B cell (primary cell): ENCODE data around the gene DCT. TPM values are rescaled to one million over a fixed set of nuclear protein-coding genes. Genes with fewer than 3 reads are reported as not detected.

Experiments used
- ATAC-seq: fragments of 200-7000 bp; cut with Tn5 transposase; one replicate; pipeline ENCODE4 v1.10.0; 2021; ENCODE audit warnings: low read depth, mild to moderate bottlenecking, moderate number of reproducible peaks, moderate library complexity
- CTCF ChIA-PET: fragments of 350-600 bp; sonication (Branson Sonifier 250); formaldehyde crosslinking; loops from one replicate; lab custom pipeline; 2021; ENCODE audit warnings: antibody characterized with exemption, inconsistent platforms; lab: Charles Lee
- POLR2A ChIA-PET: fragments of 350-600 bp; sonication (Branson Sonifier 250); formaldehyde crosslinking; loops from one replicate; lab custom pipeline; 2021; ENCODE audit warnings: antibody characterized with exemption; lab: Charles Lee
- DNase-seq: peaks from one replicate; pipeline ENCODE4 v3.0.0; 2013
- H2AFZ ChIP-seq: 2 replicates; pipeline ENCODE4 v1.6.1; 2012; ENCODE audit warnings: mild to moderate bottlenecking, low read depth, low read length; ENCODE audit not compliant: insufficient read depth, poor library complexity, severe bottlenecking
- H3K27ac ChIP-seq, 2 donors: 1 replicate in 1 of 2; 2 replicates in 1 of 2; pipeline ENCODE4 v1.5.1; 2012 to 2013; ENCODE audit warnings: low read length in 2 of 2, mild to moderate bottlenecking in 2 of 2, moderate library complexity in 1 of 2
- H3K27me3 ChIP-seq, 4 experiments: fragments of 200-600 bp in 1 of 4; sonication (generic) in 1 of 4; replicated peaks in 1 of 4; 1 replicate in 2 of 4; 2 replicates in 2 of 4; pipeline versions ENCODE4 v1.6.1 to v1.7.0; 2013 to 2016; ENCODE audit warnings: low read length in 3 of 4, mild to moderate bottlenecking in 2 of 4, mixed read lengths in 1 of 4, moderate library complexity in 1 of 4; ENCODE audit not compliant: insufficient read depth in 4 of 4, control insufficient read depth in 3 of 4; ENCODE audit errors: control extremely low read depth in 1 of 4
- H3K36me3 ChIP-seq, 2 experiments: replicated peaks in 1 of 2; 1 replicate in 1 of 2; 2 replicates in 1 of 2; pipeline versions ENCODE4 v1.6.1 to v1.7.1; 2013; ENCODE audit warnings: low read length in 1 of 2; ENCODE audit not compliant: insufficient read depth in 2 of 2, control insufficient read depth in 1 of 2; ENCODE audit errors: control extremely low read depth in 1 of 2, extremely low read depth in 1 of 2
- H3K4me1 ChIP-seq, 2 donors: fragments of 200-600 bp in 1 of 2; sonication (generic) in 1 of 2; 1 replicate in 1 of 2; 2 replicates in 1 of 2; pipeline versions ENCODE4 v1.5.1 to v1.6.1; 2013 to 2017; ENCODE audit warnings: low read length in 2 of 2; ENCODE audit not compliant: control insufficient read depth in 2 of 2, insufficient read depth in 2 of 2
- H3K4me2 ChIP-seq: replicated peaks from 2 replicates; pipeline ENCODE3; 2012; ENCODE audit warnings: mild to moderate bottlenecking, low read depth, low read length; ENCODE audit not compliant: poor library complexity, severe bottlenecking
- H3K4me3 ChIP-seq, 5 experiments: fragments of 200-600 bp in 1 of 5; sonication (generic) in 1 of 5; 1 replicate in 3 of 5; 2 replicates in 2 of 5; pipeline versions ENCODE4 v1.5.1 to v1.7.0; 2011 to 2016; ENCODE audit warnings: low read length in 4 of 5, mild to moderate bottlenecking in 4 of 5, low read depth in 2 of 5, control low read depth in 1 of 5, moderate library complexity in 1 of 5; ENCODE audit not compliant: insufficient read depth in 1 of 5; ENCODE audit errors: control extremely low read depth in 1 of 5, extremely low read depth in 1 of 5
- H3K79me2 ChIP-seq: fragments of 200-600 bp; sonication (generic); one replicate; pipeline ENCODE4 v1.6.0; 2016; ENCODE audit warnings: low read length; ENCODE audit not compliant: control insufficient read depth, insufficient read depth
- H3K9ac ChIP-seq: fragments of 200-600 bp; sonication (generic); 2 replicates; pipeline ENCODE4 v1.6.1; 2017; ENCODE audit warnings: mild to moderate bottlenecking, low read length, moderate library complexity
- H3K9me3 ChIP-seq, 3 donors: one replicate each; pipeline versions ENCODE4 v1.6.1 to v1.7.1; 2013; ENCODE audit warnings: low read length in 2 of 3; ENCODE audit not compliant: control insufficient read depth in 2 of 3, insufficient read depth in 1 of 3; ENCODE audit errors: control extremely low read depth in 1 of 3
- H4K20me1 ChIP-seq: 2 replicates; pipeline ENCODE4 v1.6.0; 2012; ENCODE audit warnings: mild to moderate bottlenecking, low read length; ENCODE audit not compliant: insufficient read depth, control insufficient read depth, poor library complexity, severe bottlenecking
- H3K27ac Mint-ChIP-seq: one replicate; pipeline ENCODE4 v1.8.0; 2021; ENCODE audit warnings: mixed read lengths
- H3K27me3 Mint-ChIP-seq: one replicate; pipeline ENCODE4 v1.8.0; 2021; ENCODE audit warnings: mixed read lengths
- H3K4me1 Mint-ChIP-seq: one replicate; pipeline ENCODE4 v1.8.0; 2021; ENCODE audit warnings: mixed read lengths
- H3K4me3 Mint-ChIP-seq: one replicate; pipeline ENCODE4 v1.8.0; 2021; ENCODE audit warnings: mixed read lengths
- H3K9me3 Mint-ChIP-seq: one replicate; pipeline ENCODE4 v1.8.0; 2022; ENCODE audit warnings: mixed read lengths; ENCODE audit not compliant: insufficient read depth
- EZH2 ChIP-seq: IDR thresholded peaks from 2 replicates; pipeline ENCODE4 v1.6.1; 2012; ENCODE audit warnings: borderline replicate concordance, low read depth, mild to moderate bottlenecking, moderate library complexity, low read length; ENCODE audit not compliant: insufficient read depth, poor library complexity, severe bottlenecking
- WGBS: methylation state at CpG from one replicate; pipeline ENCODE4 v1.1.5; 2013; ENCODE audit warnings: missing lambda C conversion rate; ENCODE audit not compliant: insufficient coverage; 5-methylcytosine and 5-hydroxymethylcytosine counted together
- intact Hi-C: fragments of 100-400 bp; cut with micrococcal nuclease; formaldehyde crosslinking; loops from one replicate; pipeline ENCODE4 v1.10.0; 2022
- polyA plus RNA-seq: library from polyadenylated mRNA; depleted of rRNA; stranded (reverse); fragments of >200 nt; gene quantifications from 2 replicates; pipeline ENCODE4 v1.2.3, GENCODE V29; 2012
- total RNA-seq, 2 donors: library from RNA; stranded (reverse); fragments of 120-200 nt in 1 of 2; gene quantifications; 1 replicate in 1 of 2; 2 replicates in 1 of 2; pipeline versions ENCODE4 v1.2.3 to v1.2.4, GENCODE V29; 2013 to 2022
- TF ChIP-seq, protein P1 (sequence below): fragments of 200-600 bp; IDR thresholded peaks from one replicate; pipeline ENCODE4 v1.8.0; 2022; ENCODE audit warnings: antibody characterized with exemption, mild to moderate bottlenecking

DCT gene
- total and polyA plus RNA-seq, 2 donors (not counting 1 experiment from before 2014, with no cell fraction given): 0.10 to 0.18 TPM

- ChIA-PET CTCF (no interaction called here), POLR2A (no interaction called here)
- no peaks in the 10 kb centered on the region for H4K20me1 ChIP-seq
- Mint-ChIP-seq H3K4me3 (no peak overlapping the region), H3K9me3 (no peaks in the 10 kb centered on the region), H3K27ac (no peak overlapping the region), H3K27me3 (no peaks in the 10 kb centered on the region), H3K4me1 (no peaks in the 10 kb centered on the region)
- no CpG with 5 or more reads among the region's 7 CpGs for WGBS
- no peak overlapping the region for H3K9ac ChIP-seq
- no peak overlapping the region for H3K4me3 ChIP-seq
- H3K79me2 ChIP-seq: no peaks in the 10 kb centered on the region
- H3K9me3 ChIP-seq: no peaks in the 10 kb centered on the region
- ATAC-seq (no peak), DNase-seq (no peak)
- no peaks in the 10 kb centered on the region for H3K36me3 ChIP-seq
- no peaks in the 10 kb centered on the region for H3K27me3 ChIP-seq
- H3K4me2 ChIP-seq: no peak overlapping the region
- H3K4me1 ChIP-seq: no peaks in the 10 kb centered on the region
- no peak overlapping the region for H3K27ac ChIP-seq
- no peak overlapping the region for H2AFZ ChIP-seq
- TF ChIP-seq, protein P1, sequence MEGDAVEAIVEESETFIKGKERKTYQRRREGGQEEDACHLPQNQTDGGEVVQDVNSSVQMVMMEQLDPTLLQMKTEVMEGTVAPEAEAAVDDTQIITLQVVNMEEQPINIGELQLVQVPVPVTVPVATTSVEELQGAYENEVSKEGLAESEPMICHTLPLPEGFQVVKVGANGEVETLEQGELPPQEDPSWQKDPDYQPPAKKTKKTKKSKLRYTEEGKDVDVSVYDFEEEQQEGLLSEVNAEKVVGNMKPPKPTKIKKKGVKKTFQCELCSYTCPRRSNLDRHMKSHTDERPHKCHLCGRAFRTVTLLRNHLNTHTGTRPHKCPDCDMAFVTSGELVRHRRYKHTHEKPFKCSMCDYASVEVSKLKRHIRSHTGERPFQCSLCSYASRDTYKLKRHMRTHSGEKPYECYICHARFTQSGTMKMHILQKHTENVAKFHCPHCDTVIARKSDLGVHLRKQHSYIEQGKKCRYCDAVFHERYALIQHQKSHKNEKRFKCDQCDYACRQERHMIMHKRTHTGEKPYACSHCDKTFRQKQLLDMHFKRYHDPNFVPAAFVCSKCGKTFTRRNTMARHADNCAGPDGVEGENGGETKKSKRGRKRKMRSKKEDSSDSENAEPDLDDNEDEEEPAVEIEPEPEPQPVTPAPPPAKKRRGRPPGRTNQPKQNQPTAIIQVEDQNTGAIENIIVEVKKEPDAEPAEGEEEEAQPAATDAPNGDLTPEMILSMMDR: no peak
- no peak for TF ChIP-seq EZH2
- intact Hi-C loops: no loop called here
These were observed 89.7 kb downstream of the DCT start for GRCh38 chr13:94389604-94390351.

DNA sequence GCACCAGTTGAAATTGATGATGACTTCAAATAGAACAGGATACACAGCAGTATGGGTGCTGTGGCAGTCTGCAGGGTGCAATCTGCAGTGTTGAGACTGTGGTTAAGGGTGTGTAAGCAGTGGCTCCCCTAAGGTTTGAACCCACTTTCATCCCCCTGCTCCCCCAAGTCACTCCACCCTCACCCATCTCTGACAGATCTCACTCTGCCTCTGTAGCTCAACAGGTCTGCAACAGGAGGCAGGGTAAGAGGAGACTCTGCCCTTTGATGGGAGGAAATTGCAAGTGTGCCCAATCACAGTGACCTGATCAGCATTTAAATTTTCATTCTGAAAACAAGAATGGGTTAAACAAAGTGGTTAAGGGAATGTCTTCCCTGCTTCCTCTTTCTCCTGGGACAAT is 92.4 kb downstream of the DCT start:
- no peak for DNase-seq
- intact Hi-C loops: no loop called here
- Histone ChIP-seq H4K20me1 (no peaks in the 10 kb centered on the region), H3K36me3 (no peaks in the 10 kb centered on the region), H2AFZ (no peak overlapping the region), H3K9ac (no peak overlapping the region), H3K79me2 (no peaks in the 10 kb centered on the region), H3K4me2 (no peak overlapping the region), H3K27me3 (no peaks in the 10 kb centered on the region), H3K4me3 (no peak overlapping the region), H3K27ac (no peak overlapping the region), H3K4me1 (no peaks in the 10 kb centered on the region), H3K9me3 (no peaks in the 10 kb centered on the region)
- Mint-ChIP-seq H3K27ac (no peak overlapping the region), H3K4me1 (no peaks in the 10 kb centered on the region), H3K4me3 (no peak overlapping the region), H3K27me3 (no peaks in the 10 kb centered on the region), H3K9me3 (no peaks in the 10 kb centered on the region)
- ChIA-PET CTCF (no interaction called here), POLR2A (no interaction called here)
- TF ChIP-seq, protein P1: no peak
- TF ChIP-seq EZH2: no peak
- ATAC-seq: no peak
